ENCODE results near the gene RBKS. TPM values are rescaled to one million over a fixed set of nuclear protein-coding genes. Genes with fewer than 3 reads are reported as not detected.
A peak's percentile ranks its signal among the peaks of the same experiment; 100 is the strongest.

The RBKS gene
- total RNA-seq, result 0.90 and 1.0 TPM in 2 replicates

- DNase-seq (ENCODE audit: low read depth in 2 of 2), result peak; percentile 66 to 88
Measured at GRCh38 chr2:27890146-27890923, at the start of gene RBKS, which contains the start of gene BABAM2. RBKS (minus strand) TSS chr2:27890387; CDS start chr2:27890345, 42 bp downstream. BABAM2 (plus strand) TSS chr2:27890729; CDS start chr2:27894557, 3,828 bp downstream.

- DNase-seq (ENCODE audit: low read depth in 2 of 2), result no peak
Measured at GRCh38 chr2:27935026-27935425, 44.8 kb upstream of the RBKS start.

- DNase-seq (ENCODE audit: low read depth in 2 of 2), result peak in 1 of 2 donors; percentile 58
Measured at GRCh38 chr2:27932396-27932795, 42.2 kb upstream of the RBKS start.

- DNase-seq (ENCODE audit: low read depth in 2 of 2), result peak in 1 of 2 donors; percentile 33
Measured at GRCh38 chr2:27931361-27931950, 41.3 kb upstream of the RBKS start.

GRCh38 chr2:27929916-27930486 is 39.8 kb upstream of the RBKS start:
- no peak for DNase-seq (ENCODE audit: low read depth in 2 of 2)

- DNase-seq (ENCODE audit: low read depth in 2 of 2), result no peak
Measured at GRCh38 chr2:27925766-27926472, 35.7 kb upstream of the RBKS start.

- DNase-seq (ENCODE audit: low read depth in 2 of 2), result no peak
Measured at GRCh38 chr2:27922842-27923241, 32.7 kb upstream of the RBKS start.

GRCh38 chr2:27921880-27922547 is 31.8 kb upstream of the RBKS start:
- DNase-seq (ENCODE audit: low read depth in 2 of 2), result no peak

- no peak for DNase-seq (ENCODE audit: low read depth in 2 of 2)
Measured at GRCh38 chr2:27921424-27921823, 31.2 kb upstream of the RBKS start.

GRCh38 chr2:27920148-27920885 is 30.1 kb upstream of the RBKS start:
- peak; percentile 89 to 91 for DNase-seq (ENCODE audit: low read depth in 2 of 2)

GRCh38 chr2:27916293-27916995 is 26.3 kb upstream of the RBKS start:
- no peak for DNase-seq (ENCODE audit: low read depth in 2 of 2)

- DNase-seq (ENCODE audit: low read depth in 2 of 2), result peak in 1 of 2 donors; percentile 44
Measured at GRCh38 chr2:27915874-27916273, 25.7 kb upstream of the RBKS start.

- no peak for DNase-seq (ENCODE audit: low read depth in 2 of 2)
Measured at GRCh38 chr2:27915191-27915590, 25.0 kb upstream of the RBKS start.

GRCh38 chr2:27914805-27915175 is 24.6 kb upstream of the RBKS start:
- DNase-seq (ENCODE audit: low read depth in 2 of 2), result no peak

GRCh38 chr2:27914041-27914804 is 24.0 kb upstream of the RBKS start:
- no peak for DNase-seq (ENCODE audit: low read depth in 2 of 2)

- no peak for DNase-seq (ENCODE audit: low read depth in 2 of 2)
Measured at GRCh38 chr2:27912512-27912911, 22.3 kb upstream of the RBKS start.

GRCh38 chr2:27911458-27912210 is 21.4 kb upstream of the RBKS start:
- no peak for DNase-seq (ENCODE audit: low read depth in 2 of 2)

- DNase-seq (ENCODE audit: low read depth in 2 of 2), result no peak
Measured at GRCh38 chr2:27909901-27910300, 19.7 kb upstream of the RBKS start.

GRCh38 chr2:27907547-27907946 is 17.4 kb upstream of the RBKS start:
- DNase-seq (ENCODE audit: low read depth in 2 of 2), result no peak

All from dermis microvascular lymphatic vessel endothelial cell (primary cell).